IMR-90 (cell line): ENCODE results near the gene TTC7B. TPM values are rescaled to one million over a fixed set of nuclear protein-coding genes. Genes with fewer than 3 reads are reported as not detected.

Experiments used
- ATAC-seq: fragments of 200-7000 bp; cut with Tn5 transposase; 2 replicates; pipeline ENCODE4 v1.9.1; 2020; ENCODE audit warnings: low read depth, mild to moderate bottlenecking, moderate library complexity
- BruUV-seq: library from RNA; stranded (reverse); fragments of 400-500 nt; replicated peaks from 2 replicates; lab custom pipeline; 2021; lab: Mats Ljungman, UMichigan
- CTCF ChIA-PET: fragments of 300-600 bp; formaldehyde crosslinking; extraction: SDS; loops from one replicate; lab custom pipeline; 2021; ENCODE audit warnings: antibody characterized with exemption; lab: Yijun Ruan, JAX
- POLR2A ChIA-PET: fragments of 300-600 bp; sonication (Branson Sonifier 250); formaldehyde crosslinking; loops from one replicate; lab custom pipeline; 2022; ENCODE audit warnings: antibody characterized with exemption; ENCODE audit not compliant: unreplicated experiment; lab: Charles Lee
- DNase-seq: peaks from one replicate; pipeline ENCODE4 v3.0.0; 2013
- H2AFZ ChIP-seq: replicated peaks from 2 replicates; pipeline ENCODE3; 2013; ENCODE audit warnings: low read length, mild to moderate bottlenecking; ENCODE audit not compliant: poor library complexity
- H2AK5ac ChIP-seq: 2 replicates; pipeline ENCODE4 v1.6.1; 2013; ENCODE audit warnings: low read depth, low read length, inconsistent platforms
- H2AK9ac ChIP-seq: replicated peaks from 2 replicates; pipeline ENCODE3; 2013; ENCODE audit warnings: mild to moderate bottlenecking, low read depth, low read length, moderate library complexity; ENCODE audit not compliant: poor library complexity
- H2BK120ac ChIP-seq: 2 replicates; pipeline ENCODE4 v1.6.1; 2013; ENCODE audit warnings: low read depth, low read length, inconsistent platforms
- H2BK15ac ChIP-seq: 3 replicates; pipeline ENCODE4 v1.6.1; 2013; ENCODE audit warnings: low read depth, low read length, inconsistent platforms
- H2BK20ac ChIP-seq: 2 replicates; pipeline ENCODE4 v1.6.1; 2013; ENCODE audit warnings: low read depth, mild to moderate bottlenecking, inconsistent platforms, low read length, moderate library complexity
- H2BK5ac ChIP-seq: 2 replicates; pipeline ENCODE4 v1.6.1; 2013; ENCODE audit warnings: mild to moderate bottlenecking, low read depth, low read length, inconsistent platforms; ENCODE audit not compliant: poor library complexity, severe bottlenecking
- H3K14ac ChIP-seq: replicated peaks from 2 replicates; pipeline ENCODE4 v1.6.1; 2013; ENCODE audit warnings: low read depth, low read length, inconsistent platforms
- H3K18ac ChIP-seq: 2 replicates; pipeline ENCODE4 v1.6.1; 2013; ENCODE audit warnings: low read depth, low read length, control low read depth
- H3K23ac ChIP-seq: 2 replicates; pipeline ENCODE4 v1.6.1; 2013; ENCODE audit warnings: low read depth, low read length, inconsistent platforms
- H3K27ac ChIP-seq: 2 replicates; pipeline ENCODE4 v1.5.1; 2013; ENCODE audit warnings: mild to moderate bottlenecking, control low read depth, low read length; ENCODE audit not compliant: insufficient read depth
- H3K27me3 ChIP-seq: 2 replicates; pipeline ENCODE4 v1.6.1; 2013; ENCODE audit warnings: low read length; ENCODE audit not compliant: control insufficient read depth, insufficient read depth
- H3K36me3 ChIP-seq: 2 replicates; pipeline ENCODE4 v1.6.1; 2013; ENCODE audit warnings: low read length, mixed read lengths; ENCODE audit not compliant: control insufficient read depth, insufficient read depth
- H3K4ac ChIP-seq: 2 replicates; pipeline ENCODE4 v1.6.1; 2013; ENCODE audit warnings: low read depth, low read length, inconsistent platforms
- H3K4me1 ChIP-seq: 2 replicates; pipeline ENCODE4 v1.6.1; 2013; ENCODE audit warnings: low read length, mixed read lengths; ENCODE audit not compliant: control insufficient read depth, insufficient read depth
- H3K4me2 ChIP-seq: 2 replicates; pipeline ENCODE4 v1.6.1; 2013; ENCODE audit warnings: low read depth, mild to moderate bottlenecking, control low read depth, low read length, moderate library complexity
- H3K4me3 ChIP-seq: 2 replicates; pipeline ENCODE4 v1.5.1; 2013; ENCODE audit warnings: low read depth, mild to moderate bottlenecking, control low read depth, low read length, moderate library complexity; ENCODE audit not compliant: insufficient read depth
- H3K56ac ChIP-seq: 2 replicates; pipeline ENCODE4 v1.6.1; 2013; ENCODE audit warnings: low read length, inconsistent platforms; ENCODE audit not compliant: insufficient read depth; ENCODE audit errors: extremely low read depth
- H3K79me1 ChIP-seq, 2 experiments: 2 replicates each; pipeline ENCODE4 v1.6.1; 2013; ENCODE audit warnings: low read length in 2 of 2, inconsistent platforms in 1 of 2, low read depth in 1 of 2
- H3K9ac ChIP-seq: 2 replicates; pipeline ENCODE4 v1.6.1; 2013; ENCODE audit warnings: low read depth, low read length, control low read depth
- H3K9me1 ChIP-seq: 2 replicates; pipeline ENCODE4 v1.6.1; 2013; ENCODE audit warnings: low read length, inconsistent platforms; ENCODE audit not compliant: insufficient read depth
- H3K9me3 ChIP-seq: 2 replicates; pipeline ENCODE4 v1.6.1; 2013; ENCODE audit warnings: low read length; ENCODE audit not compliant: control insufficient read depth, insufficient read depth
- H4K20me1 ChIP-seq: 2 replicates; pipeline ENCODE4 v1.6.1; 2013; ENCODE audit warnings: low read length, inconsistent platforms; ENCODE audit not compliant: insufficient read depth
- H4K5ac ChIP-seq: 2 replicates; pipeline ENCODE4 v1.6.1; 2013; ENCODE audit warnings: mild to moderate bottlenecking, low read depth, low read length, control low read depth
- H4K8ac ChIP-seq, 2 experiments: 2 replicates each; pipeline ENCODE4 v1.6.1; 2013; ENCODE audit warnings: low read depth in 2 of 2, low read length in 2 of 2, control low read depth in 1 of 2, inconsistent platforms in 1 of 2
- H4K91ac ChIP-seq: 2 replicates; pipeline ENCODE4 v1.6.1; 2013; ENCODE audit warnings: low read depth, low read length, inconsistent platforms; ENCODE audit not compliant: insufficient read depth
- BHLHE40 ChIP-seq: fragments of 150-350 bp; IDR thresholded peaks from 2 replicates; pipeline ENCODE4 v1.6.1; 2016; ENCODE audit warnings: mild to moderate bottlenecking, low read depth, low read length
- CHD1 ChIP-seq: IDR thresholded peaks from 2 replicates; pipeline ENCODE4 v1.6.1; 2012; ENCODE audit warnings: low read depth, low read length, improper control_type of control experiment
- FOS ChIP-seq: fragments of 150-350 bp; IDR thresholded peaks from 2 replicates; pipeline ENCODE4 v1.6.1; 2016; ENCODE audit warnings: low read depth, low read length
- MAFK ChIP-seq: IDR thresholded peaks from 2 replicates; pipeline ENCODE4 v1.6.1; 2012; ENCODE audit warnings: low read depth, low read length, improper control_type of control experiment
- MAZ ChIP-seq: IDR thresholded peaks from 2 replicates; pipeline ENCODE4 v1.6.1; 2012; ENCODE audit warnings: low read depth, mild to moderate bottlenecking, low read length, improper control_type of control experiment, moderate library complexity, borderline replicate concordance
- NFE2L2 ChIP-seq: fragments of 150-350 bp; IDR thresholded peaks from 2 replicates; pipeline ENCODE4 v1.6.1; 2016; ENCODE audit warnings: low read depth, mild to moderate bottlenecking, low read length
- POLR2A ChIP-seq: IDR thresholded peaks from 2 replicates; pipeline ENCODE4 v1.6.1; 2012; ENCODE audit warnings: mild to moderate bottlenecking, low read depth, low read length
- RAD21 ChIP-seq: IDR thresholded peaks from 2 replicates; pipeline ENCODE4 v1.6.1; 2012; ENCODE audit warnings: low read length, improper control_type of control experiment
- RCOR1 ChIP-seq: IDR thresholded peaks from 2 replicates; pipeline ENCODE4 v1.6.1; 2012; ENCODE audit warnings: mild to moderate bottlenecking, low read length, improper control_type of control experiment; ENCODE audit not compliant: insufficient replicate concordance
- RFX5 ChIP-seq: IDR thresholded peaks from 2 replicates; pipeline ENCODE4 v1.8.0; 2012; ENCODE audit warnings: low read depth, mild to moderate bottlenecking, low read length, moderate library complexity
- SMC3 ChIP-seq: fragments of 150-350 bp; IDR thresholded peaks from 2 replicates; pipeline ENCODE4 v1.6.1; 2016; ENCODE audit warnings: low read depth, mild to moderate bottlenecking, antibody characterized with exemption, low read length, moderate library complexity
- WGBS, 2 experiments: methylation state at CpG; one replicate each; pipeline versions ENCODE4 v1.1.5 to v1.1.7; 2013; ENCODE audit warnings: missing lambda C conversion rate in 2 of 2; ENCODE audit not compliant: insufficient read length in 1 of 2; ENCODE audit errors: extremely low coverage in 2 of 2; 5-methylcytosine and 5-hydroxymethylcytosine counted together
- dilution Hi-C: fragments of 300-500 bp; cut with HindIII; formaldehyde crosslinking; loops from one replicate; pipeline ENCODE4 v1.14.3; 2018; ENCODE audit warnings: low sequenced_read_pairs; ENCODE audit not compliant: unreplicated experiment
- in situ Hi-C: fragments of 300-500 bp; cut with MboI; formaldehyde crosslinking; loops from 3 replicates; pipeline ENCODE4 v1.14.3; 2019; ENCODE audit warnings: low sequenced_read_pairs, inconsistent platforms, mixed read lengths
- intact Hi-C: fragments of 100-400 bp; cut with micrococcal nuclease; formaldehyde crosslinking; loops from 2 replicates; pipeline ENCODE4 v1.10.0; 2022
- polyA plus RNA-seq, 3 experiments: library from polyadenylated mRNA; depleted of rRNA; stranded (reverse); fragments of >200 nt; gene quantifications; 2 replicates each; pipeline ENCODE4 v1.2.3, GENCODE V29; 2012; ENCODE audit warnings: low replicate concordance in 1 of 3
- total RNA-seq: library from RNA; depleted of rRNA; stranded (reverse); fragments of >200 nt; gene quantifications from 2 replicates; pipeline ENCODE4 v1.2.3, GENCODE V29; 2012
- TF ChIP-seq, protein P1 (sequence below): fragments of 150-350 bp; IDR thresholded peaks from 2 replicates; pipeline ENCODE4 v1.6.1; 2016; ENCODE audit warnings: low read depth, mild to moderate bottlenecking, low read length, moderate library complexity, borderline replicate concordance
- TF ChIP-seq, protein P2 (sequence below): fragments of 150-350 bp; IDR thresholded peaks from 2 replicates; pipeline ENCODE4 v1.6.1; 2017; ENCODE audit warnings: mild to moderate bottlenecking, antibody characterized with exemption, low read length, low read depth

The TTC7B gene
- total and polyA plus RNA-seq, 2 of the 4 experiments (the other 2 are of a cell fraction), result 18.1 to 35.3 TPM

DNA sequence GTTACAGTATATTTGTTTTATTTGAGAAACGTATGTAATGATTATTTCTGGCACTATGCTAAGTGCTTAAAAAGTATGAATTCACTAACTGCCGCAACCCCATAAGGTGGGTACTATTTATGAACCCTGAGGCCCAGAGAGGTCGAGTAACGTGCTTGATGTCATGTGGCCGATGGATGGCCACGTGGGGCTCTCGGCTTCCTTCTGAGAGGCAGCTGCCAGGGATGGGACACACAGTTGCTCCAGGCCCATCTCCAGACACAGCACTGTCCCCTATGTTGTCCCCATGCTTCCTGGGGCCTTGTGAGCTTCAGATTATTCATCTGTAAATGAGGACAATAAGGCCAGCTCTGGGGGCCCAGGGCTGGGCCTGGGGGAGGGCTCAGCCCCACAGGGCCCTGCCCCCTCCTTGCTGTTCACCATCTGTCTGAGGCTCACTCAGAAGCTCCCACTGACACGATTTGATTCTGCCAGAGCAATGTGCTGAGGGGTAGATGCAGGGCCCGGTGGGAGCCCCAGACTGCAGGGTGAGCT, 304.4 kb downstream of the TTC7B start (continued):
- TF ChIP-seq NFE2L2 (no peak), SMC3 (no peak), FOS (no peak), RFX5 (no peak), MAZ (no peak), POLR2A (no peak), MAFK (no peak), RAD21 (no peak)

DNA sequence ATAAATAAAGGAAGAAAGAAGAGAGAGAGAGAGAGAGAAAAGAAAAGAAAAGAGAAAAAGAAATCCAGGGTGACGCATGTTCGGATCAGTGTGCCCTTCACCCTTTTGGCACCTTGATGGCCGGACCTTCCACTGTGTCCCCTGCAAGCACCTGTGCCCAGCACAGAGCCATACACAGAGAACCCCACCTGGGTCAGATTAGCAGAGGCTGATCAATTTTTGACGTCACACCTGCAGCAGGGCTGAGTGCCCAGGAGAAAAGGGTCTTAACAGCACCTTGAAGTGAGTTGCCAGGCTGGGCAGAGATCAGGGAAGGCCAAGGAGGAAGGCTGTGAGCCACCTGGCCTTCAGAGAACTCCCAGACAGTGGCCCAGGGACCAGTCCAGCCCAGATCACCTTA, 305.0 kb downstream of the TTC7B start:
- Histone ChIP-seq H3K9me3 (no peaks in the 10 kb centered on the region), H2BK20ac (no peak overlapping the region), H2AK5ac (no peak overlapping the region), H3K56ac (no peak overlapping the region), H2BK120ac (no peak overlapping the region), H3K4me2 (no peak overlapping the region), H3K27me3 (peaks cover 21% of the 10 kb centered on the region), H3K14ac (no peak overlapping the region), H3K27ac (no peak overlapping the region), H3K4ac (no peak overlapping the region), H2BK15ac (no peak overlapping the region), H2BK5ac (no peak overlapping the region), H4K91ac (no peak overlapping the region), H2AK9ac (no peak overlapping the region), H3K79me1 (no peaks in the 10 kb centered on the region), H3K9ac (no peak overlapping the region), H4K5ac (no peak overlapping the region), H4K8ac (no peak overlapping the region), H3K23ac (no peak overlapping the region), H2AFZ (peak overlapping the region; percentile 41), H3K18ac (no peak overlapping the region), H3K4me3 (no peak overlapping the region), H3K4me1 (no peaks in the 10 kb centered on the region), H3K9me1 (no peaks in the 10 kb centered on the region), H4K20me1 (no peaks in the 10 kb centered on the region), H3K36me3 (no peaks in the 10 kb centered on the region)
- in situ Hi-C loops, result no loop called here
- CTCF ChIA-PET, result no interaction called here
- ATAC-seq, result no peak
- dilution Hi-C loops, result no loop called here
- POLR2A ChIA-PET, result no interaction called here
- intact Hi-C loops, result no loop called here
- DNase-seq, result no peak
- WGBS, 2 experiments, result 92% methylated on average over 3 of the region's 4 CpGs; no CpG with 5 or more reads in 1 of the 2 experiments
- TF ChIP-seq RCOR1 (no peak), POLR2A (no peak), MAZ (no peak), FOS (no peak), NFE2L2 (no peak), BHLHE40 (no peak), CHD1 (no peak), SMC3 (no peak), MAFK (no peak), RFX5 (no peak), RAD21 (no peak)
- TF ChIP-seq, protein P1, sequence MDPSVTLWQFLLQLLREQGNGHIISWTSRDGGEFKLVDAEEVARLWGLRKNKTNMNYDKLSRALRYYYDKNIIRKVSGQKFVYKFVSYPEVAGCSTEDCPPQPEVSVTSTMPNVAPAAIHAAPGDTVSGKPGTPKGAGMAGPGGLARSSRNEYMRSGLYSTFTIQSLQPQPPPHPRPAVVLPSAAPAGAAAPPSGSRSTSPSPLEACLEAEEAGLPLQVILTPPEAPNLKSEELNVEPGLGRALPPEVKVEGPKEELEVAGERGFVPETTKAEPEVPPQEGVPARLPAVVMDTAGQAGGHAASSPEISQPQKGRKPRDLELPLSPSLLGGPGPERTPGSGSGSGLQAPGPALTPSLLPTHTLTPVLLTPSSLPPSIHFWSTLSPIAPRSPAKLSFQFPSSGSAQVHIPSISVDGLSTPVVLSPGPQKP, result no peak
- TF ChIP-seq, protein P2, sequence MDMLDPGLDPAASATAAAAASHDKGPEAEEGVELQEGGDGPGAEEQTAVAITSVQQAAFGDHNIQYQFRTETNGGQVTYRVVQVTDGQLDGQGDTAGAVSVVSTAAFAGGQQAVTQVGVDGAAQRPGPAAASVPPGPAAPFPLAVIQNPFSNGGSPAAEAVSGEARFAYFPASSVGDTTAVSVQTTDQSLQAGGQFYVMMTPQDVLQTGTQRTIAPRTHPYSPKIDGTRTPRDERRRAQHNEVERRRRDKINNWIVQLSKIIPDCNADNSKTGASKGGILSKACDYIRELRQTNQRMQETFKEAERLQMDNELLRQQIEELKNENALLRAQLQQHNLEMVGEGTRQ, result no peak
- BruUV-seq, result no TSS peak
